T-helper 1 cell treated with Interleukin-12 subunit alpha and Interleukin-12 subunit beta and Interleukin-4 antibody, amounts not matched to agents 30 ng/mL and 1 ng/mL, for 36 hours (primary cell): ENCODE data around the gene AOPEP. TPM values are rescaled to one million over a fixed set of nuclear protein-coding genes. Genes with fewer than 3 reads are reported as not detected.
"Not testable (repeated sequence)": the region's sequence is repeated elsewhere in the genome, so short reads cannot be mapped to it uniquely, and the experiment has no call there.

Experiments
- intact Hi-C: fragments of 100-400 bp; cut with micrococcal nuclease; formaldehyde crosslinking; loops from one replicate; pipeline ENCODE4 v1.15.1; 2024
- total RNA-seq: library from RNA; stranded (reverse); gene quantifications from 2 replicates; pipeline ENCODE4 v1.2.3, GENCODE V29; 2022

The AOPEP gene
- total RNA-seq, 1 donor from 2014 or later, result 19.7 TPM

DNA sequence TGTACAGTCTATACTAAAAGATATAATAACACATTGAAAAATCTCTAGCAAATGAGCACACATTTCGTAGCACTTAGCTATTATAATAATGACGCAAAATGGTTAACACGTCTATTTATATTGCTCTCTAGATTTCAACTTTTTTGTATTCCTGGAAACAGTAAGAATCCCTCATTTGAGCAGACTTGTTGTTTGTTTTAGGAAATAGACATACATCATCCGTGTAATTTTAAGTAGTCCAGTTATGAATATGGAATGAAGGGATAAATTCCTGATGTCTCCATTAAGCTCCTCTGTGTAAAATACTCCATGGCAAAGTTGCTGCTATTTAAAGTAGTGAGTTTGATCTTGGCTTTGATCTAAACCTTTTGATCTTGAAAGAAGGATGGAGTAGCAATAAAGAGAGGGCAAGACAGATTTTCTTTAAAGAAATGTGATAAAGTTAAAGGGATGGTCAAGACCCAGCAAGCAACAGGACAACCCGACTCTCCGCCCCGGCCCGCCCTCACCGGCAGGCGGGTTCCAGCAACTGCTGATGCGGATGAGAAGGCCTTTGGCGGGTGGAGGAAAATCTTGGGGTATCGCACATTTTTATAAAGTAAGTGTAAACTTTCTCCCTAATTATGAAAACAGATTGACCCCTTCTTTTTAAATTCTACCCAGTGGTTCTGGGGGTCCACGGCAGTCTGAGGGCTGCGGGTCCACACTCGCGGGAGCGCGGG, 277.4 kb downstream of the AOPEP start:
- intact Hi-C loops, result loop anchor here (1.0 to 5.0 kb wide), 3 partner anchors 143 to 503 kb away; no protein-coding TSS in a partner anchor

DNA sequence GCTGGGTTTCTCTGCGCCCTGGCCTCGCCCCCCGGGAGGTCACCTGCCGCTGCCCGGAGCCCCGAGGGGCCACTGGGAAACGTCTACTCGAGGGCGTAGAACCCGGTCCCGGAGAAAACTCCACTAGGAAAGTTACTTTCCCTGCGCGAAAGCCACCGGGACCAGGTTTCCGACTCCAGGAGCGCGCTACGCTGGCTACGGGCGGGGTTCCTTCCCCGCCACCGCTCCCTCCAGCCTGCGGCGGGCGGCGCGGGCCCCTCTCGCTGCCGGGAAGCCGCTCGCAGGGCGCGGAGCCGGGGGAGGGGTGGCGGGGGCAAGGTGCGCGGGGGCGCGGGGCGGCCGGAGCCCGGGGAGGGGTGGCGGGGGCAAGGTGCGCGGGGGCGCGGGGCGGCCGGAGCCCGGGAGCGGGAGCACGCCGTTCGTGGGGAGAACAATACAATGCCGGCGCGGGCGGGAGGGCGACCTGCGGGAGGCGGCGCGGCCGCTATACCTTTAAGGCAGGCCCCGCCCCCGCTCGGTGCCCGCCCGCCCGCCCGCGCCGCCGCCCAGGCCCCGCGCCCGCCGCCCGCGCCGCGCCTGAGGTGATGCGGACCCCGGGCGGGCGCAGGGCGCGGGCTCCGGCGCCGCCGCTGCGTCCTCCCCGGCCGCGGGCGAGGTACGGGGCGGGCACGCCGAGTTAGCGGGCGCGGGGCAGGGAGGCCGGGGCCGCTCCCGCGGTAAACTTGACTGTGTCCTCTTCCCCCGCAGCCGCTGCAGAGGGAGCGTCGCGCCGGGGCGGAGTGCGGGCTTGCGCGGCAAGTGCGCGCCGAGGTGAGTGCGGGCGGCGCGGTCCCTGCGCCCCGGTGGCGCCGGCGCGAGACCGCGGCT, 278.1 kb downstream of the AOPEP start:
- intact Hi-C loops, result loop anchor here (1.0 to 5.0 kb wide), 7 partner anchors 52 to 503 kb away; partner anchors contain the start of gene AOPEP

DNA sequence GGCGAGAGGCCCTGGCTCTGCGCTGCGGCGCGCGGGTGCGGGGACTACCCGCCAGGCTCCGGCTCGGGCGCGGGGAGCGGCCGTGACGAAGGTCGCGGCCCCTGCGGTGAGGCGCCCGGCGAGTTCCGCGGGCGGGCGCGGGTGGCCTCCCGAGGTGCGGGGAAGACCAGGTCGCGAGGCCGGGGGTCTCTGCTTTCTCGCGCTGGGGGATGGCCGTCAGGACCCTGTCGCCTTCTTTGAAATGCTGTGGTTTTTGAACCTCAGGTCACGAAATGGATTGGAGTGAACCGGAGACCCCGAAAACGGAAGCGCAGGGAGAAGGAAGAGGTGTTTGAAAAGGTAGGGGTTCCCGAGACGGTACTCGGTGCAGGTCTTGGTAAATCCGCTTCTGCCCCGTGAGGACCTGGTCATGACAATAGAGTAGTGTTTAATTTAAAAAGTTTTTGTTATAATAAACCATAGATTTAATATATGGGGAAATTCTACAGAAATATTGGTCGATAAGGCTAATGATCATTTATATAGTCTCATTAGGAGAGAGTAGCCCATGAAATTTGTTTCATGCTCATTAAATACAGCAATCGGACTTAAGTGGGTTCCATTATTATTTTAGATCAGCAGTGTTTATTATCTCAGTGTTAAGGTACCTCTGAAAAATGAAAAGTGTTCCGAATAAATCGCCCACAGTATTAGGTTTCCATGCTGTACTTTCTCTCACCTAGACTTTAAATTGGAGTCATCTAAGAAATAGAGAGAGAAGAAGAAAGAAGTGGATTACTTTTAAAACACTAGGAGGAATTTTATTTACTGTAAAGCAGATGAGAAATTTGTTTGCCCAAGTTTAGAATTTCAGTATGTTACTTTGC, 279.0 kb downstream of the AOPEP start:
- intact Hi-C loops, result loop anchor here (1.0 to 5.0 kb wide), 4 partner anchors 53 to 279 kb away; partner anchors contain the start of gene AOPEP

GRCh38 chr9:95007226-95007869, 280.8 kb downstream of the AOPEP start:
- intact Hi-C loops, result loop anchor here (5.0 kb wide), 3 partner anchors 55 to 225 kb away; no protein-coding TSS in a partner anchor

- intact Hi-C loops, result loop anchor here (5.0 kb wide), 3 partner anchors 56 to 226 kb away; no protein-coding TSS in a partner anchor
These were observed 281.8 kb downstream of the AOPEP start for GRCh38 chr9:95008151-95008771.

DNA sequence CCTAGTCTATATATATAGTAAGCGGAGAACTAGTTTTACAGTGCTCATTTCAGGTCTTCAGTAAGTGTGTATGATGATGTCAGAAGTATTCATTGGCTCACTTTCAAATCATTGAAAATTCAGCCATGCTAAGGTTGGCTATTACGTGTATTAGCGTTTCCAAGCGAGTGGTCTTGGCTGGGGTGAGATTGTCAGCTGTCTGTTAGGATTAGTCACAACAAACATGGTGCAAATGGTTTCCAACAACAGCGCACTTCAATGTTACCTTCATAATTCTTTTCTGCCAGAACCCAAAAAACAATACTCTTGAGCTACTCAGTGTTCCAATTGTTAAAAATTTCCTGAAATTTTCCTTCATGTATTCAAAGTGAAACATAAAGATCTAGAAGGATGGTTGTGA, 283.0 kb downstream of the AOPEP start:
- intact Hi-C loops, result loop anchor here (5.0 kb wide), 3 partner anchors 57 to 227 kb away; no protein-coding TSS in a partner anchor

DNA sequence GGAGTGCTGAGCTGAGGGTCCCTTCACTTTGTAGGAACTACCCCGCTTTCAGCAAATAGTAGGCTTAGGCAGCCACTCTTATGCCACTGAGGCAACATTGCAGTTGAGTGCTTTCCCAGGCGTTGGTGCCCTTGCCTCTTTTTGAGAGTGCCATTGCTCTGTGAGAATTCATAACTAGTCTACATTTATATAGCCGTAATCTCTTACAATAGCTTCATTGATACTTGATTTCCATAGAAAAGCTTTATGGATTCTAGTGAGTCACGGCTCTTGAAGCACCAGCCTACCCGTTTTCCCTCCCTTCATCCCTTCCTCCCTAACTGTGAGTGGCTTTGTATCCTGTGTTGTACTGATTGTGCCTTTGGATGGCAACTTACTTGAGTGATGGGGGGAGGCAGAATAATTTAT, 283.9 kb downstream of the AOPEP start:
- intact Hi-C loops, result no loop called here

DNA sequence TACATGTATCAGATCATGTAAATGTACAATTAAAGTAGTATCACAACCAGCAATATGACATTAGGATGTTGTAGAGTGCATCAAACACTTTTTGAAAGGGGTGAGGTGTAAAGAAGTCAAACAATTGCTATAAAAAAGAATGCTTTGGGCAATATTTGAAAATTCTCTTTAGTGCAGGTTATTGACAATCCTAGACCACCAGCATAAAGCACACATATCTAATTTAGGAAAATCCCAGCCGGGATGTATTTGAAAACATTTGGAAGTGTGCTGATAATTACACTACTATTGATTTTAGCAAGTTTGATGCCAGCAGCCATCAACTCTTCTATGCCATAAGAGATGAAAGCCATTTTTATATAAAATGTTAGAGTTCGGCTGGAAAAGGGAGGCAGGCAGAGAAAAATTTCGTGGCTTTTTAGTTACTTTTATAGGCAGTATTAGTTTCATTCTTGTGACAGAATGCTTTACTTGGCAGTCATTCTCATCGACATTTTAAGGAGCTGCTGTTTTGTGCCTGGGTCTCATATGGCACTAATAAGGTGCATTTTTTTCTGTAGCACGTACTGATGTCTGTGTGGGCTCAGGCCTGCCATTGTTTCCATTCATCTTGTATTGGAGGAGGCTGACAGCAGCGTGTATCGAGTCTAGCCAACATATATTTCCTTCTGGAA, 285.7 kb downstream of the AOPEP start:
- intact Hi-C loops, result no loop called here

GRCh38 chr9:95012902-95013301, 286.4 kb downstream of the AOPEP start:
- intact Hi-C loops, result no loop called here

DNA sequence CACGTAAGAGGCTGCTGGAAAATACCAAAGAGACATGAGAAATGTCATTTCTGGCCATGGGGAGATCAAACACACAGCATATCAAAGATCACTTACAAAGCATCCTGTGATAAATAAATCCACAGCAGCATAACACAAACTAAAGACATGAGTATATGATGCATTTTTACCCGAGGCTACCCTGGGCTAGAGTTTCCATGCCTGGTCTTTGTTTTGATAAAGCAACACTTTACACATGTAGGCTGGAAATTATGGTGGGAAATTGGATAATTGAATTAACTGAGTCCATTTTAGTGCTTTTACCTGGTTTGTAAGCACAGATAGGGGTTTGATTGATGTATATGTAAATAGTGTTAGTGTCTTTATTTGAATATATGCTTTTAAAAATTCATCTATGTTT, 288.4 kb downstream of the AOPEP start:
- intact Hi-C loops, result no loop called here

DNA sequence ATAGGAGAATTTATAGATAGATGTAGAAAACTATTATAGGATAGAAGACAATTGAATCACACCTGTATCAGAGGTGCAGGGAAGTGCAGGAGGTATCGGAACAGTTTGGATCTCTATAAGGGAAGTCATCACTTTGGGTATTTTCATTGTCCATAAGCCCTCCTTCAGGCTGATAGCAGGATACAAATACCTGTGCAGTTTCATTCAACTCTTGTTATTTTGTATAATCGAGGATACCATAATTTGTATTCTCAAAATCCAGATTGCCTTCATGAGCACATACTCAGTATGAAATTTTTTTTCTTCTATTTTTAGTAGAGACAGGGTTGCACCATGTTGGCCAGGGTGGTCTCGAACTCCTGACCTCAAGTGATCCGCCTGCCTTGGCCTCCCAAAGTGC, 289.1 kb downstream of the AOPEP start:
- intact Hi-C loops, result no loop called here

GRCh38 chr9:95017062-95017461, 290.6 kb downstream of the AOPEP start:
- intact Hi-C loops, result no loop called here

- intact Hi-C loops, result no loop called here
These were observed 291.2 kb downstream of the AOPEP start for GRCh38 chr9:95017661-95018060.

DNA sequence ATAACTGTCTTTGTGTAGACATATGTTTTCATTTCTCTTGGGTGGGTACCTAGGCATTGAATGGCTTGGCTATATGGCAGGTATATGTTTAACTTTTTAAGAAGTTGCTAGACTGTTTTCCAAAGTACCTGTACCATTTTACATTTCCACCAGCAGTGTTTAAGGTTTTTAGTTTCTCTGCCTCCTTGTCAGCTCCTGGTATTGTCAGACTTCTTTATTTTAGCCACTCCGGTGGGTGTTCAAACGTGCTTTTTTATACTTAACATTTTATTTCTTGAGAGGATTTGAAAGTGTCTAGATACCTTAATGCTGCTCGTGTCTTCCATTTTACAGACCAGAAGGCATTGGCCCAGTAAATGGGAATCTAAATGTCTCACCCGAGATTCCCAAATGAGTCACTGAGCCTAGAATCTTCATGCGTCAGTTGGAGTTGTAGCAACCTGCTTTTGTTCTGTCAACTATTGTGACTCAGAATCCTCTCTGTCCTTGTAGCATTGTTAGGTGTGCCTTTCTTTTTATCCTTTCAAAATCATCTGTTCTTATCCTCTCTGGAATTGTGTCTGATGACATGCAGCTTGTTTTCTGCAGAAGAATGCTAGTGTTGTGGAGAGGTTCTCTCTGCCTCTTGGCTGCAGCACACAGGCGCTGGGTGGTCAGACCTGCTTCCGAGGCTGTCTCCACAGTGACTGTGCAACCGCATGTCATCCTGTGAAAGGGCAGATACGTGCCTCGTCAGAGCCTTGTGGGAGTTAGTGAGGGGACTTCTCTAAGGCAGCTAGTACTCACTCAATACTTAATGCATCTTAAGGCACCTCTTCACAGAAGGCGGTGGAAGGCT, 291.8 kb downstream of the AOPEP start:
- intact Hi-C loops, result no loop called here

DNA sequence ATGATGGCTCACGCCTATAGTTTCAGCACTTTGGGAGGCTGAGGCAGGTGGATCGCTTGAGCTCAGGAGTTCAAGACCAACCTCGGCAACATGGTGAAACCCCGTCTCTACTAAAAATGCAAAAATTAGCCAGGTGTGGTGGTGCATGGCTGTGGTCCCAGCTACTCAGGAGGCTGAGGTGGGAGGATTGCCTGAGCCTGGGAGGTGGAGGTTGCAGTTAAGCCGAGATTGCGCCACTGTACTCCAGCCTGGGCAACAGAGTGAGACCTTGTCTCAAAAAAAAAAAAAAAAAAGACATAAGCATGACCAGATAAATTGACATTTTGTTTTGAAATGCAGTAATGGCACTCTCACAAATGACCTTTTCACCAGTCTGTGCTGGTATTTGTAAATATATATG, 294.1 kb downstream of the AOPEP start:
- intact Hi-C loops, result not testable (repeated sequence)

- intact Hi-C loops, result no loop called here
These were observed 294.8 kb downstream of the AOPEP start for GRCh38 chr9:95021166-95021886.

GRCh38 chr9:95022657-95023056, 296.2 kb downstream of the AOPEP start:
- intact Hi-C loops, result no loop called here
